HG03439 (cell line): ENCODE results near the gene SECTM1.

ENCODE experiments used
- ATAC-seq: cut with Tn5 transposase; IDR thresholded peaks from one replicate; pipeline ENCODE4 v1.9.1; 2021; ENCODE audit warnings: mild to moderate bottlenecking, moderate library complexity; ENCODE audit not compliant: unreplicated experiment

The SECTM1 gene

GRCh38 chr17:82301916-82302567 is 31.5 kb downstream of the SECTM1 start:
- ATAC-seq, result no peak

- no peak for ATAC-seq
Measured at GRCh38 chr17:82301300-82301915, 32.2 kb downstream of the SECTM1 start.

- no peak for ATAC-seq
Measured at GRCh38 chr17:82300707-82301270, 32.8 kb downstream of the SECTM1 start.

GRCh38 chr17:82300228-82300627 is 33.3 kb downstream of the SECTM1 start:
- no peak for ATAC-seq

GRCh38 chr17:82299452-82299851 is 34.1 kb downstream of the SECTM1 start:
- ATAC-seq, result no peak

GRCh38 chr17:82298538-82299421 is 34.8 kb downstream of the SECTM1 start:
- no peak for ATAC-seq

GRCh38 chr17:82297714-82298537 is 35.6 kb downstream of the SECTM1 start:
- peak; percentile 45 for ATAC-seq

- ATAC-seq, result no peak
Measured at GRCh38 chr17:82297280-82297713, 36.3 kb downstream of the SECTM1 start.

- no peak for ATAC-seq
Measured at GRCh38 chr17:82296511-82297279, 36.9 kb downstream of the SECTM1 start.

GRCh38 chr17:82295472-82295814 is 38.1 kb downstream of the SECTM1 start:
- no peak for ATAC-seq

- ATAC-seq, result no peak
Measured at GRCh38 chr17:82294064-82294773, 39.3 kb downstream of the SECTM1 start.

- ATAC-seq, result peak; percentile 96
Measured at GRCh38 chr17:82292251-82293154, 41.1 kb downstream of the SECTM1 start.

- ATAC-seq, result no peak
Measured at GRCh38 chr17:82291582-82292250, 41.9 kb downstream of the SECTM1 start.

GRCh38 chr17:82287868-82288801 is 45.4 kb downstream of the SECTM1 start:
- ATAC-seq, result no peak

- ATAC-seq, result no peak
Measured at GRCh38 chr17:82287013-82287867, 46.3 kb downstream of the SECTM1 start.

GRCh38 chr17:82285141-82285540 is 48.4 kb downstream of the SECTM1 start:
- ATAC-seq, result no peak
